Calu3 (cell line): ENCODE measurements around the gene GLI3. TPM values are rescaled to one million over a fixed set of nuclear protein-coding genes. Genes with fewer than 3 reads are reported as not detected.

Experiments
- BruUV-seq: library from RNA; stranded (reverse); fragments of 400-500 nt; replicated peaks from 2 replicates; lab custom pipeline; 2021; lab: Mats Ljungman, UMichigan
- CTCF ChIA-PET: fragments of 300-600 bp; sonication (Branson Sonifier 250); formaldehyde crosslinking; loops from one replicate; lab custom pipeline; 2022; ENCODE audit warnings: antibody characterized with exemption; lab: Charles Lee
- DNase-seq: peaks from one replicate; pipeline ENCODE4 v3.0.0; 2022
- H3K27ac Mint-ChIP-seq: one replicate; pipeline ENCODE4 v1.8.0; 2022; ENCODE audit warnings: mixed read lengths; ENCODE audit not compliant: unreplicated experiment
- H3K27me3 Mint-ChIP-seq: one replicate; pipeline ENCODE4 v1.8.0; 2022; ENCODE audit warnings: mixed read lengths; ENCODE audit not compliant: unreplicated experiment
- H3K36me3 Mint-ChIP-seq: one replicate; pipeline ENCODE4 v1.8.0; 2022; ENCODE audit warnings: mild to moderate bottlenecking, moderate library complexity, mixed read lengths; ENCODE audit not compliant: insufficient read depth, unreplicated experiment
- H3K4me1 Mint-ChIP-seq: one replicate; pipeline ENCODE4 v1.8.0; 2022; ENCODE audit warnings: mild to moderate bottlenecking, low read depth, mixed read lengths; ENCODE audit not compliant: unreplicated experiment
- H3K4me3 Mint-ChIP-seq: one replicate; pipeline ENCODE4 v1.8.0; 2022; ENCODE audit warnings: mild to moderate bottlenecking, low read depth, moderate library complexity, mixed read lengths; ENCODE audit not compliant: unreplicated experiment
- H3K9me3 Mint-ChIP-seq: one replicate; pipeline ENCODE4 v1.8.0; 2022; ENCODE audit warnings: low read depth, mixed read lengths; ENCODE audit not compliant: unreplicated experiment
- intact Hi-C: fragments of 100-400 bp; cut with micrococcal nuclease; formaldehyde crosslinking; loops from one replicate; pipeline ENCODE4 v1.10.0; 2022; ENCODE audit not compliant: unreplicated experiment
- total RNA-seq: library from RNA; stranded (reverse); gene quantifications from 2 replicates; pipeline ENCODE4 v1.2.3, GENCODE V29; 2022
- TF ChIP-seq, protein P1 (sequence below): fragments of 200-600 bp; IDR thresholded peaks from one replicate; pipeline ENCODE4 v1.8.0; 2022; ENCODE audit warnings: antibody characterized with exemption; ENCODE audit not compliant: unreplicated experiment

GLI3 gene
- total RNA-seq, 1 experiment from 2014 or later = not detected

DNA sequence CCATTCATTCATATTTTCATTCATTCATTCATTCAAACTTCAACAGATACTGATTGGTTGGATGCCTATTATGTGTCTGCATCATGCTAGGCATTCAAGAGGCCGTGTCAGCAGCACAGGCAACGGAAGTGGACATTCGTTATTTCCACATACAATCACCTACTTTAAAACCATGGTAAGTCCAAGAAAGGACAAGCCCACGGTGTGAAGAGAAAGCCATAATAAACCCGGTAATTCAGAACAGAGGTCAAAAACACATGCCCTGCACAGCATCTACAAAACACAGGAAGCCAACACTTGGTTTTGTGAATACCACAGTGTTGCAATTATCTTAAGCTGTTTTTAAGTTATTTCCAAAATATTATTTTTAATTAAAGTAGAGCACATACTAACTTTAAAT lies 126.7 kb downstream of the GLI3 start:
- Mint-ChIP-seq H3K4me1 (no peaks in the 10 kb centered on the region), H3K27ac (no peak overlapping the region), H3K9me3 (peaks cover 3% of the 10 kb centered on the region), H3K36me3 (no peaks in the 10 kb centered on the region), H3K4me3 (no peak overlapping the region), H3K27me3 (peaks cover 47% of the 10 kb centered on the region)
- CTCF ChIA-PET = no interaction called here
- no peak for DNase-seq
- TF ChIP-seq, protein P1, sequence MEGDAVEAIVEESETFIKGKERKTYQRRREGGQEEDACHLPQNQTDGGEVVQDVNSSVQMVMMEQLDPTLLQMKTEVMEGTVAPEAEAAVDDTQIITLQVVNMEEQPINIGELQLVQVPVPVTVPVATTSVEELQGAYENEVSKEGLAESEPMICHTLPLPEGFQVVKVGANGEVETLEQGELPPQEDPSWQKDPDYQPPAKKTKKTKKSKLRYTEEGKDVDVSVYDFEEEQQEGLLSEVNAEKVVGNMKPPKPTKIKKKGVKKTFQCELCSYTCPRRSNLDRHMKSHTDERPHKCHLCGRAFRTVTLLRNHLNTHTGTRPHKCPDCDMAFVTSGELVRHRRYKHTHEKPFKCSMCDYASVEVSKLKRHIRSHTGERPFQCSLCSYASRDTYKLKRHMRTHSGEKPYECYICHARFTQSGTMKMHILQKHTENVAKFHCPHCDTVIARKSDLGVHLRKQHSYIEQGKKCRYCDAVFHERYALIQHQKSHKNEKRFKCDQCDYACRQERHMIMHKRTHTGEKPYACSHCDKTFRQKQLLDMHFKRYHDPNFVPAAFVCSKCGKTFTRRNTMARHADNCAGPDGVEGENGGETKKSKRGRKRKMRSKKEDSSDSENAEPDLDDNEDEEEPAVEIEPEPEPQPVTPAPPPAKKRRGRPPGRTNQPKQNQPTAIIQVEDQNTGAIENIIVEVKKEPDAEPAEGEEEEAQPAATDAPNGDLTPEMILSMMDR = no peak
- intact Hi-C loops = no loop called here
- no TSS peak for BruUV-seq

DNA sequence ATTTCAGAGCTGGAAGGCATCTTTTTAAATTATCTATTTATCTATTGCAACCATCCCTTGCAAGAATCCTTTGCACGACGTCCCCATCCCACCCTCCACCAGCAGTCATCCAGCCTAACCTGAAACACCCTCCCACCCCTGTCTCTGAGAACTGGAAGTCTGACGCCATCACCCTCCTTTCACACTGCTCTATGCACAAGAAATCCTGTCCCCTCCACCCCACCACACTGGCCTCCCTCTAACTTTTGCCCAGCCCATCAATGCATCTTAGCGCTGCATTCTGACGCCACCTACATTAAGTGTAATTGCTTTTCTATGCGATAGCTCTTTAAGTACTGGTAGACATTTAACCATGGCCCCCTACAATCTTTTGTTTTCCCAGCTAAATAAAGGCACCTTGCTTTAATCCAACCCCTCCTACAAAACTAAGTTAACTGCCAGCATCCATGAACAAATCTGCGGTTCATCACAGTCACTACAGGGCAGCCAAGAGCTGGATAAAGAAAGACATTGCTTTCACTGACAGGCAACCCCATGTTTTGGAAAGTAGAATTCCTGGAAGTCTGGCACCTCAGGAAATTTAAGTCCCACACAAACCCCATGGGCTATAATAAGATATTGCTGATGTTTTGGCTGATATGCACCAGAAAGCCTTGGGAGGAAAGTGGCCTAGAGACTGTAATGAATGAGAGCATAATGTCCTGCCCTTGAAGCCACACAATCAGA lies 128.0 kb downstream of the GLI3 start:
- peaks cover 47% of the 10 kb centered on the region for H3K27me3 Mint-ChIP-seq
- BruUV-seq = no TSS peak
- TF ChIP-seq, protein P1 = no peak
- intact Hi-C loops = no loop called here
- CTCF ChIA-PET = no interaction called here
- H3K4me3 Mint-ChIP-seq = no peak overlapping the region
- DNase-seq = no peak
- no peaks in the 10 kb centered on the region for H3K36me3 Mint-ChIP-seq
- H3K27ac Mint-ChIP-seq = no peak overlapping the region
- peaks cover 3% of the 10 kb centered on the region for H3K9me3 Mint-ChIP-seq
- H3K4me1 Mint-ChIP-seq = no peaks in the 10 kb centered on the region

DNA sequence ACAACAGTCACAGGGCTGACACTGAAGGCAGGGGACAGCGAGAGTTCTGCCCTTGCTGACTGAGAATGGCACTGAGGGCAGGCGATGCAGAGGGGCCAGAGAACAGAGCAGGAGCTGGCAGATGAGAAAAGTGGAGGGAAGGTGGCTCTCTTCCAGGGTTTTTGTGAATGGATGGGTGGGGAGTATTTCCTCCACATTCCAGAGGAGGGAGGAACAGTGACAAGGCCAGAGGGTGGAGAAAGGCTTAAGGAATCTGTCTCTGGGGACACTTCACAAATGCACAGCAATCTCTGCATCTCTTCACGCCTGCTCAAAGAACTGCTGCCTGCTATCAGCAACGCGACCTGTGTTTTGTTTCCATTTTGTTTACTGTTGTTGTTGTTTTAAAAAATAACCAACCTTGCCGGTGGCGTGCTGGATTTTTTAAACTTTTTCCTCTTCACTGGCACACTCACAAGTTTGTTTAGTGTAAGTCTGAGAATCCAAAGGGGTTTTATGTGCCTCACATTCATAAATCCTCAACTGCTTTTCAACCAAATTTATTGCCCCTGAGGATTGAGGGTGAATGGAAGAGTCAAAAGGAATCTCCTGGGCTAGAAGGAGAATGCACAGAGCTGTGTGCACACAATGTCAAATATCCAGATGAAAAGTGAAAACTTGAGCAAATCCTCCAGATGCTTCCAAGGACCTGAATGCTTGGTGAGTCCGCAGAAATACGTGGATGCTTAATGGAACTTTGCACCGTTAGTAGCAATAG lies 129.3 kb downstream of the GLI3 start:
- CTCF ChIA-PET = no interaction called here
- TF ChIP-seq, protein P1 = no peak
- Mint-ChIP-seq H3K9me3 (peaks cover 3% of the 10 kb centered on the region), H3K4me3 (no peak overlapping the region), H3K27me3 (peaks cover 47% of the 10 kb centered on the region), H3K4me1 (no peaks in the 10 kb centered on the region), H3K27ac (no peak overlapping the region), H3K36me3 (no peaks in the 10 kb centered on the region)
- intact Hi-C loops = no loop called here
- no peak for DNase-seq
- BruUV-seq = no TSS peak

DNA sequence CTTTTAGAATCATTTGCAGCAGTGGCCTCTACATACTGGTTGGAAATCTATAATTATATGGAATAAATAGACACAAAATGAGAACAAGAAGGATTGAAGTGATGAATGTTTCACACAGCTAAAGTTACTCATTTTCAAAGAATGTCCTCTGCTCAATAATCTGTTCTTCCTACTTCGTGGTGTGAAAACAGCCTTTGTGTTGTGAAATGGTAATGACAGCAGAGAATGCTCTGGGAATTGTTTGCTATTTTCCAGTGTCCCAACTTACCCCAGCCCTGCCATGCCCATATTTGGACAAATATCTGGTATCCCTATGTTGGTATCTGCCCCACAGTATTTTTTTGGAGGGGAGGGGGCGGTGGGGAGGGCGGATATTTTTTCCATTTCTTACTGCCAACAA lies 130.4 kb downstream of the GLI3 start:
- intact Hi-C loops = no loop called here
- CTCF ChIA-PET = no interaction called here
- no peaks in the 10 kb centered on the region for H3K4me1 Mint-ChIP-seq
- no peak overlapping the region for H3K27ac Mint-ChIP-seq
- H3K36me3 Mint-ChIP-seq = no peaks in the 10 kb centered on the region
- H3K4me3 Mint-ChIP-seq = no peak overlapping the region
- H3K9me3 Mint-ChIP-seq = peaks cover 3% of the 10 kb centered on the region
- no peak for DNase-seq
- H3K27me3 Mint-ChIP-seq = peaks cover 45% of the 10 kb centered on the region
- TF ChIP-seq, protein P1 = no peak
- BruUV-seq = no TSS peak
